GM12892 (cell line): Measurements from ENCODE around the gene CYP2J2.

Experiments
- POLR2A ChIP-seq: IDR thresholded peaks from 2 replicates; pipeline ENCODE4 v1.6.1; 2011; ENCODE audit warnings: low read depth, low read length, control low read depth
- POLR2AphosphoS5 ChIP-seq: IDR thresholded peaks from 2 replicates; pipeline ENCODE4 v1.6.1; 2011; ENCODE audit warnings: low read depth, low read length, control low read depth

DNA sequence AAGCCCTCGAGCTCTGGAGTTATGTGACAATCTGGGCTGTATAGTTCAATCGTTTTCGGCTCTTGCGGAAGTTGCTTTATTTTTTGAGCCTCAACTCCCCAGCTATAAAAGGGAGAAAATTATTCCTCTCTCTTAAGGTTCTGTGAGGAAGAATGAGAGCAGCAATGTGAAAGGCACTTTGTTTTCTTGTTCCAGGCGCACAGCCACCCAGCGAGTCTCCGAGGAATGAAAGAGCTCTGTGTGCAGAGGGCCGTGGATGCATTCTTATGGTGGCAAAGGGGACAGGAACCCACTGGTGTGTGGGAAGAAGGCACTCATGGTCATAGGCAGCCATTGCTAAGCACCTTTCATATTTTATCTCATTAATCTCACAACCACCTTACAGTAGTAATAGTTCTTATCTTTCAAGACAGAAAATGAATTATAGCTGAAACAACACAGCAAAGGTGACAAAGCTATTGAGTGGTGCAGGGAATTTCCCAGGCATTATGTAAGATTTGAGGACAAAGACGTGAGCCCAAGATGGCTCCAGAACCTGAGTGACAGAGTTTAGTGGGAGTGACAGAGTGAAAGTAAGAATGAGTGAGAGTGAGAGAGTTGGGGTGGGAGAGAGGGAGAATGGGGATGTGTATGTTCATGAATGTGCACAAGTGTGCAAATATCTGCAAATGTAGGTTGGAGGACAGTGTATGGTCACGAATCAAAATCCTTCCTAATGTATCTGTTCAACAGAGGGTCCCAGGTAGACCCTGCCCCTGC, 9.4 kb downstream of the CYP2J2 start:
- TF ChIP-seq POLR2A (no peak), POLR2AphosphoS5 (no peak)
